Measurements from ENCODE around the gene DNAI2.
A peak's percentile ranks its signal among the peaks of the same experiment; 100 is the strongest.
"Not testable (repeated sequence)": the region's sequence is repeated elsewhere in the genome, so short reads cannot be mapped to it uniquely, and the experiment has no call there.

DNAI2 gene

GRCh38 chr17:74276541-74277009, 2.5 kb downstream of the DNAI2 start:
- no peak for DNase-seq

- DNase-seq = no peak
Measured at GRCh38 chr17:74277935-74278334, 3.9 kb downstream of the DNAI2 start.

- DNase-seq = not testable (repeated sequence)
Measured at GRCh38 chr17:74279617-74280016, 5.6 kb downstream of the DNAI2 start.

GRCh38 chr17:74280093-74280513, 6.1 kb downstream of the DNAI2 start:
- DNase-seq = no peak

- DNase-seq = no peak
Measured at GRCh38 chr17:74281799-74282198, 7.8 kb downstream of the DNAI2 start.

GRCh38 chr17:74282274-74282586, 8.2 kb downstream of the DNAI2 start:
- DNase-seq = not testable (repeated sequence)

DNA sequence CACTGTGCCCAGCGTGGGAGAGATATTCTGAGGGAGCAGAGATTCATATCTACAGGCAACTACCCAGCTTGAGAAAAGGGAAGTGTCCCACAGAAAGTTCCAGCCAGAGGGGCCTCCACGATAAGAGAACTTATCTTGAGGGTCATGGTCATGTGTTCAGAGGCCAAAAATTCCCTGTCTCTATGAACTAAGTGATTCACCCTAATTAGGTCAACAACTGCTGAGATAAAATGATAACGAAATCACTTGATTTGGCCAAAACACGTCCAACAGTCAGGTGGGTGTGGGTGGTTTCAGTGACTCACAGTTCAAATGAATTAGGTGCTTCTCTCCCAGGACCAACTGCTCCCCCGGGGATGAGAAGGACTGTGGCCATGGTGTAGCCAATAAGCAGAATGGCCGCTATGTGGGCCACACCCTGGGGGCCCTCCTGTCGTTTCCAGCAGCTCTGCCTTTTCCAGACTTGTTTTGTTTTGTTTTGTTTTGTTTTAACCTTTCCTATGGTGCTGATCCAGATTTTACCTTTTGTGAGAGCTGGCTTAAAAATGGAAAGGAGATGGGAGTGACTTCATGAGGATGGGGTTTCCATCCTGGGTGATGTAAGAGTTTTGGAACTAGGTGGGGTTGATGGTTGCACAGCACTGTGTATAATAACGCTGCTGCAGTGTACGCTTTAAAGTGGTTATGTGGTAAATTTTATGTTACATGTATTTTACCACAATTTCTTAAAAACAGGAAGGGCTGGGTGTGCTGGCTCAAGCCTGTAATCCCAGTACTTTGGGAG, 8.7 kb downstream of the DNAI2 start:
- DNase-seq = no peak

DNA sequence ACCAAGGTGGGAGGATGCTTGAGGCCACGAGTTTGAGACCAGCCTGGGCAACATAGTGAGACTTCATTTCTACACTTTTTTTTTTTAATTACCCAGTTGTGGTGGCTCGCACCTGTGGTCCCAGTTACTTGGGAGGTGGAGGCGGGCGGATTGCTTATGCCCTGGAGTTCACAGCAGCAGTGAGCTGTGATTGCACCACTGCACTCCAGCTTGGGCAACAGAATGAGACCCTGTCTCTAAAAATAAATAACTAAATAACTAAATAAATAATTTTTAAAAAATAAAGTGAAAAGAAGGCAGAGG, 9.3 kb downstream of the DNAI2 start:
- DNase-seq = no peak

DNA sequence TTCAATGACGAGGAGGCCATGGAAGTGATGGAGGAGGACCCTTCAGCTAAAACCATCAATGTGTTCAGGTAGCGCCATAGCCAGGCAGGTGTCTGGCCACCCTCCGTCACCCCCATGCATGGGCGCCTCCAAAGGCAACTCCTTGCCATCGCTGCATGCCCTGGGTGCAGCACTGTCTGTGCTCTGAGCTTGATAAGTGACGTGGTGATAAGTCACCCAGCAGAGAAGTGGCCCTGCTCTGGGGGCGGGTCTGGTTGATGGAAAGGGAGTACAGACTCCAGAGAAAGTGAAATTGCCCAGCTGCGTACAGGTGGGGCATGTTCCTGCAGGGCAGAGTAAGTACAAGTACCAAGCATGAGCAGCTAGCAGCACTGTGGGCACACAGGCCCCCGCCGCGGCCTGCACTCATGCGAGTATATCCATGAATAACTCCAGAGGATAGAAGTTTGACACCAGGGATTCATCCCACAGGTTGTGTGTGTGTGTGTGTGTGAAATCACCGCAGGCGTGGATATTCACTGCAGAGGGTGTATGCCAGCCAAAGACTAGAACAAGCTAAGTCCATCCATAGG, 13.1 kb downstream of the DNAI2 start:
- DNase-seq = no peak

GRCh38 chr17:74288785-74289184, 14.8 kb downstream of the DNAI2 start:
- DNase-seq = no peak

DNA sequence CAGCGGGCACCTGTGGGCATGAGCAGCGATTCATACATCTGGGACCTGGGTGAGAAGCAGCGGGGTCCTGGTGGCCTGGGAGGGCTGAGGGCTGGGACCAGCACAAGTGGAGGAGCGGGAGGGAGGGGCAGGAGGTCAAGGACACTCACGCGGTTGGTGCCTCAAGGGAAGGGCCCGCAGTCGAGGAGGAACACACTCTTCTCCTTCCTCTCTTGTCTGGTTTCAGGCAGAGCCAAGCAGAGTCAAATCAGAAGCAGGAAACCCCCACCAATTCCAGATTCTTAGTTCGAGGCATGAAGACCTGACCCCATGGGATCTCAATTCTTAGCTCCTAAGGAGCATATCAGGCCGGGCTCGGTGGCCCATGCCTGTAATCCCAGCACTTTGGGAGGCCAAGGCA, 15.7 kb downstream of the DNAI2 start:
- DNase-seq = no peak

GRCh38 chr17:74290340-74290739, 16.3 kb downstream of the DNAI2 start:
- DNase-seq = no peak

DNA sequence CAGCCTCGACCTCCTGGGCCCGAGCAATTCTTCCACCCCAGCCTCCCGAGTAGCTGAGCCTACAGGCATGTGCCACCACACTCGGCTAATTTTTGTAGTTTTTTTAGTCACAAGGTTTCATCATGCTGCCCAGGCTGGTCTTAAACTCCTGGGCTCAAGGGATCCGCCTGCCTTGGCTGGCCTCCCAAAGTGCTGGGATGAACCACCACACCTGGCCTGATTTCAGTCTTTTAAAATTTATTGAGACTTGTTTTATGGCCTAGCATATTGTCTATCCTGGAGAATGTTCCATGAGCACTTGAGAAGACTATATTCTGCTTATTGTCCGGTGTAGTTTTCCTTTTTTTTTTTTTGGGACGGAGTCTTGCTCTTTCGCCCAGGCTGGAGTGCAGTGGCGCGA, 18.5 kb downstream of the DNAI2 start:
- no peak for DNase-seq

DNA sequence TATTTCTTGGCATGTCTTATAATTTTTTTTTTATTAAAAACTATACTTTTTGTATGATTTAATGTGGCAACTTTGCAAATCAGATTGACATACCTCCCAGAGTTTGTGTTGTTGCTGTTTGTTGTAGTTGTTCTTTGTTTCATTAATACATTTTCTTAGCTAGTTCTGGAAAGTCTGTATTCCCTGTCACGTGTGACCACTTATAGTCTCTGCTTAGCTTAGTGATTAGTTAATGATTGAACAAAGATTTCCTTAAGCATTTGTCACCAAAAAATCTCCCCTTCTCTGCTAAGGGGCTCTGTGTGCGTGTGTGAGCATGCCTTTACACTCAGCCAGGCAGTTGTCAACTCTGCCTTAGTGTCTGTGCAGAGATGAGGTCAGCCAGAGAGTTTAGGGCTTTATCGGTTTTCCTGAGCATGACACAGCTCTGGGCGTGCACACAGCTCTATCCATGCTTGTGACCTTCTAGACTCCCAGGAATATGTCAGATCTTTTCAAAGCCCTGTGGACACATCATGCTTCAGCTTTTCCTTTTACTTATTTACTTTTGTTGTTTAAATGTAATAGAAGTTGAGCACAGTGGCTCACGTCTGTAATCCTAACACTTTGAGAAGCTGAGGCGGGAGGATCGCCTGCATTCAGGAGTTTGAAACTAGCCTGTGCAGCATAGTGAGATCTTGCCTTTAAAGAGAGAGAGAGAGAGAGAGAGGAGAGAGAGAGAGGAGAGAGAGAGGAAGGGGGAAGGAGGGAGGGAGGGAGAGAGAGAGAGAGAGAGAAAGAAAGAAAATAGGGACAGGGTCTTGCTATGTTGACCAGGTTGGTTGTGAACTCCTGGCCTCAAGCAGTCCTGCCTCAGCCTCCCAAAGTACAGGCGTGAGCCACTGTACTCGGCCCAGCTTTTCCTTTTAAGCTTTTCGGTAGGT, 21.9 kb downstream of the DNAI2 start:
- DNase-seq = no peak

DNA sequence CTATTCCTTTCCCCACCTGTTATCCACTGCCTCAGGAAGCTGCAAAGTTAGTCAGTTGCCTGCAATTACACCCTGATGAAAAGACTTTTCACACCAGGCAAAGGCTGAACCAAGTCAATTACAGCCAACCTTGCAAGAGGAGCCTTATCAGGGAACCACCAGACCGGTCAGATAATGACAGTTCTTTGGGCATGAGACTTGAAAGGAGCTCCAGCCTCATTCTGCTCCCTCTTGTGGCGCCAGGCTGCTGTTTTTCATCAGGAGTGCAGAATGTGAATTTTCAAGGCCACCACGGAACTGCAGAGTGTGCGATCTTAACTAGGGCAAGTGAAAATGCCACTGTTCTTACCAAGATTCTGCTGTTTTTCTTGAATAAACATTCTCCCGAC, 22.5 kb downstream of the DNAI2 start:
- DNase-seq = peak; percentile 34 to 74 (median 38)

- no peak for DNase-seq
Measured at GRCh38 chr17:74297941-74298340, 23.9 kb downstream of the DNAI2 start.

- no peak for DNase-seq
Measured at GRCh38 chr17:74298778-74299177, 24.7 kb downstream of the DNAI2 start.

DNA sequence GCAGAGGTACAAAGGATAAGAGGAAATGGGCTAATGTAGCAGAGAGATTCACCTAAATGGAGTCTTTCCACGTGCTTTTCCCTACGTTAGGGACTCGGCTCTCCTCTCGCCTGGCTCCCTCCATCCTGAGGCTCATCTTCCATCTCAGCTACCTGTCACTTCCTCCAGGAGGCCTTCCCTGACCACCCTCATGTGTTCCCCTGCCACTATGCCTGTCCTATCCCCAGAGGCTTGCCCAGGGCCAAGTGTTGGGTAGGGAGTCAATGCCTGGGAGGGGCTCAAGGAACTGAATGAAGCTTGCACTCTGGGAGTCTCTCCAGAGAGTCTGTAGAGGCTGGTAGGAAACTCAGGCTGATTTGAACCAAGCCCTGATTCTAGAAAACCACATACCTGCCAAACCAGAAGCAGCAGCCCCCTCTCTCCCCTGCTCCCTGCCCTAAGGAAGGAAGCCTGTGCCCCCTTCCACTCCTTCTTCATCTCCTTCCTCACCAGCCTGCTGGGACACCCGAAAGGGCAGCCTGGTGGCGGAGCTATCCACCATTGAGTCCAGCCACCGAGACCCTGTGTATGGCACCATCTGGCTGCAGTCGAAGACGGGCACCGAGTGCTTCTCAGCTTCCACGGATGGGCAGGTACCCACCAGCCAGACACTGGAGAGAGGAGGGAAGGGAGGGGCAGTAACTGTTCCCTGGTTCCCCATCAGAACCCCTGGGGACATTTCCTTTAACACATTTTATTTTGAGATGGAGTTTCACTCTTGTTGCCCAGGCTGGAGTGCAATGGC, 25.4 kb downstream of the DNAI2 start:
- no peak for DNase-seq

GRCh38 chr17:74303305-74303704, 29.3 kb downstream of the DNAI2 start:
- peak in 1 of 3 experiments; percentile 40 for DNase-seq

GRCh38 chr17:74304184-74304583, 30.1 kb downstream of the DNAI2 start:
- DNase-seq = no peak

- DNase-seq = peak in 2 of 3 experiments; percentile 21 to 28
Measured at GRCh38 chr17:74305865-74306654, 32.0 kb downstream of the DNAI2 start.
